ENCODE results near the gene FGF21.

DNA sequence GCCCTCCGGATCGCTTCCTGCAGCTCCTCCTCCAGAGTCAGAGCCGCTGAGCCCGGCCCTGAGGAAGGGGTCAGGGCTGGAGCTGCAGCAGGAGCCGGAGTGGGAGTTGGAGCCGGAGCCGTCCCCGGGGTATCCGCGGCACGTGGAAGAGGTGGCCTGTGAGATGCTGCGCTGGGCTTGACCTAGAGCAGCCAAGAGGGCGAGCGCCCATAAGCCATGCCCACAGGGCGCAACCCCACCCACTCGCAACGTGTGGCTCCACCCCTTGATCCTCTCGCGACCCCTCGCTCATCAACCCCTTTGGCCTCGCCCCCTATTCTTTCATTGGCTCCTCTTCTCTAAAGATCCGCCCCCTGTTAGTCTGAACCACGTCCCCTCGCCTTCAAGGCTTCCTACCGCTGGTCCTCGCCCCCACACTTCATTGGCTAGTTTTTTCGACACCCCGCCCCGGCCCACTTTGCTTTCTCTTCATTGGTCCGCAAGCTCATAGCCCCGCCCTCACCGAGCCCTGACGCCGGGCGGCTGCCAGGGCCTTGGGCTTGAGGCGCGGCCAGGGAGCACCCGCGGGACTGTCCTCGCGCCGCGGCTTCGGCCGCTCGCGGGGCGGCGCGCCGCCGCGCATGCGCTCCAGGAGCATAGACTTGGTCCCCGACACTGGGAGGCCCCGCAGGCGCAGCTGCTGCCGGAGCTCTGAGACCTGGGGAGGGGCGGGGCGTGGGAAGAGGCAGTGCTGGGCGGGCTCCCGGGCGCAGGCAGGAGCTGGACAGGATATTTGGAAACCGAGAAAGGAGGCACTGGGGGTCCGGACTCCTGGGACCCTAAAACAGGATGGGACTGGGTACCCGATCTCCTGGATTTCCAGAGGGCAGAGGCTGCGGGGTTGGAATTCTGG, 41.2 kb upstream of the FGF21 start:
- TF ChIP-seq, protein P1, sequence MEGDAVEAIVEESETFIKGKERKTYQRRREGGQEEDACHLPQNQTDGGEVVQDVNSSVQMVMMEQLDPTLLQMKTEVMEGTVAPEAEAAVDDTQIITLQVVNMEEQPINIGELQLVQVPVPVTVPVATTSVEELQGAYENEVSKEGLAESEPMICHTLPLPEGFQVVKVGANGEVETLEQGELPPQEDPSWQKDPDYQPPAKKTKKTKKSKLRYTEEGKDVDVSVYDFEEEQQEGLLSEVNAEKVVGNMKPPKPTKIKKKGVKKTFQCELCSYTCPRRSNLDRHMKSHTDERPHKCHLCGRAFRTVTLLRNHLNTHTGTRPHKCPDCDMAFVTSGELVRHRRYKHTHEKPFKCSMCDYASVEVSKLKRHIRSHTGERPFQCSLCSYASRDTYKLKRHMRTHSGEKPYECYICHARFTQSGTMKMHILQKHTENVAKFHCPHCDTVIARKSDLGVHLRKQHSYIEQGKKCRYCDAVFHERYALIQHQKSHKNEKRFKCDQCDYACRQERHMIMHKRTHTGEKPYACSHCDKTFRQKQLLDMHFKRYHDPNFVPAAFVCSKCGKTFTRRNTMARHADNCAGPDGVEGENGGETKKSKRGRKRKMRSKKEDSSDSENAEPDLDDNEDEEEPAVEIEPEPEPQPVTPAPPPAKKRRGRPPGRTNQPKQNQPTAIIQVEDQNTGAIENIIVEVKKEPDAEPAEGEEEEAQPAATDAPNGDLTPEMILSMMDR (IDR thresholded peaks at IDR 0.05; ENCODE audit: insufficient read depth, low read length, poor library complexity, severe bottlenecking), result no peak
- TF ChIP-seq EZH2phosphoT487 (conservative IDR thresholded peaks at IDR 0.05; ENCODE audit: low read length), result no peak
